HL-60 (cell line): Measurements from ENCODE around the gene GCLC.
"Not testable (repeated sequence)": the region's sequence is repeated elsewhere in the genome, so short reads cannot be mapped to it uniquely, and the experiment has no call there.

Source experiments
- DNase-seq, 2 experiments: peaks; one replicate each; pipeline ENCODE4 v3.0.0-alpha.2; 2010 to 2020; ENCODE audit warnings: low read depth in 1 of 2, low spot score in 1 of 2
- H3K27ac ChIP-seq: fragments of 250-450 bp; sonication (Bioruptor Pico); replicated peaks from 2 replicates; pipeline ENCODE4 v1.5.1; 2020; ENCODE audit warnings: mild to moderate bottlenecking, moderate library complexity
- H3K27me3 ChIP-seq: fragments of 250-450 bp; sonication (Bioruptor Pico); 2 replicates; pipeline ENCODE4 v1.5.1; 2021; ENCODE audit warnings: mild to moderate bottlenecking, moderate library complexity; ENCODE audit not compliant: insufficient read depth, poor library complexity, severe bottlenecking
- H3K4me3 ChIP-seq: replicated peaks from 2 replicates; pipeline ENCODE4 v1.5.1; 2011; ENCODE audit warnings: mild to moderate bottlenecking, control low read depth, low read length; ENCODE audit not compliant: insufficient read depth
- GABPA ChIP-seq: IDR thresholded peaks from 2 replicates; pipeline ENCODE4 v1.6.1; 2012; ENCODE audit warnings: low read depth
- POLR2AphosphoS5 ChIP-seq: IDR thresholded peaks from 2 replicates; pipeline ENCODE4 v1.6.1; 2012; ENCODE audit warnings: low read depth
- SPI1 ChIP-seq: IDR thresholded peaks from 2 replicates; pipeline ENCODE4 v1.6.1; 2012; ENCODE audit warnings: low read depth, mild to moderate bottlenecking, borderline replicate concordance
- TF ChIP-seq, protein P1 (sequence below): IDR thresholded peaks from 2 replicates; pipeline ENCODE4 v1.6.1; 2012; ENCODE audit warnings: low read depth; ENCODE audit not compliant: insufficient replicate concordance
- TF ChIP-seq, protein P2 (sequence below): IDR thresholded peaks from one replicate; pipeline ENCODE4 v1.5.1; 2011; ENCODE audit warnings: low read length, control low read depth, inconsistent platforms; ENCODE audit not compliant: insufficient read depth

GCLC gene

DNA sequence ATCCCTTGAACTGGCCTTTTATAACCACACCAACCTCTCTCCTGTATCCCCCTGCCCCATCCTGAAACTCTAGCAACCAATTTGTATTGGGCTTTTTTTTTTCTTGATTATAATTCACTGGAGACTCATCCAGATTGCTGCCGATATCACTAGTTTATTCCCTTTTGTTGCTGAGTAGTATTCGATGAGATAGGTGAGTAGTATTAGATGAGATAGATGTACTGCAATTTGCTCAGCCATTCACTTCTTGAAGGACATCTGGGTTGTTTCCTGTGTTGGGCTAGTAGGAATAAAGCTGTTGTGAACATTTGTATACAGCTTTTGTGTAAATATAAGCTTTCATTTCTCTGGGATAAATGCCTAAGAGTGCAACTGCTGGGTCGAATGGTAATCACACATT, 58.2 kb downstream of the GCLC start:
- Histone ChIP-seq H3K27me3 (peaks cover 6% of the 10 kb centered on the region), H3K27ac (no peak overlapping the region), H3K4me3 (no peak overlapping the region)
- no peak for DNase-seq
- TF ChIP-seq POLR2AphosphoS5 (no peak), GABPA (no peak)
- TF ChIP-seq, protein P1, sequence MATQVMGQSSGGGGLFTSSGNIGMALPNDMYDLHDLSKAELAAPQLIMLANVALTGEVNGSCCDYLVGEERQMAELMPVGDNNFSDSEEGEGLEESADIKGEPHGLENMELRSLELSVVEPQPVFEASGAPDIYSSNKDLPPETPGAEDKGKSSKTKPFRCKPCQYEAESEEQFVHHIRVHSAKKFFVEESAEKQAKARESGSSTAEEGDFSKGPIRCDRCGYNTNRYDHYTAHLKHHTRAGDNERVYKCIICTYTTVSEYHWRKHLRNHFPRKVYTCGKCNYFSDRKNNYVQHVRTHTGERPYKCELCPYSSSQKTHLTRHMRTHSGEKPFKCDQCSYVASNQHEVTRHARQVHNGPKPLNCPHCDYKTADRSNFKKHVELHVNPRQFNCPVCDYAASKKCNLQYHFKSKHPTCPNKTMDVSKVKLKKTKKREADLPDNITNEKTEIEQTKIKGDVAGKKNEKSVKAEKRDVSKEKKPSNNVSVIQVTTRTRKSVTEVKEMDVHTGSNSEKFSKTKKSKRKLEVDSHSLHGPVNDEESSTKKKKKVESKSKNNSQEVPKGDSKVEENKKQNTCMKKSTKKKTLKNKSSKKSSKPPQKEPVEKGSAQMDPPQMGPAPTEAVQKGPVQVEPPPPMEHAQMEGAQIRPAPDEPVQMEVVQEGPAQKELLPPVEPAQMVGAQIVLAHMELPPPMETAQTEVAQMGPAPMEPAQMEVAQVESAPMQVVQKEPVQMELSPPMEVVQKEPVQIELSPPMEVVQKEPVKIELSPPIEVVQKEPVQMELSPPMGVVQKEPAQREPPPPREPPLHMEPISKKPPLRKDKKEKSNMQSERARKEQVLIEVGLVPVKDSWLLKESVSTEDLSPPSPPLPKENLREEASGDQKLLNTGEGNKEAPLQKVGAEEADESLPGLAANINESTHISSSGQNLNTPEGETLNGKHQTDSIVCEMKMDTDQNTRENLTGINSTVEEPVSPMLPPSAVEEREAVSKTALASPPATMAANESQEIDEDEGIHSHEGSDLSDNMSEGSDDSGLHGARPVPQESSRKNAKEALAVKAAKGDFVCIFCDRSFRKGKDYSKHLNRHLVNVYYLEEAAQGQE = no peak

GRCh38 chr6:53484476-53485280, 60.2 kb downstream of the GCLC start:
- TF ChIP-seq, protein P2, sequence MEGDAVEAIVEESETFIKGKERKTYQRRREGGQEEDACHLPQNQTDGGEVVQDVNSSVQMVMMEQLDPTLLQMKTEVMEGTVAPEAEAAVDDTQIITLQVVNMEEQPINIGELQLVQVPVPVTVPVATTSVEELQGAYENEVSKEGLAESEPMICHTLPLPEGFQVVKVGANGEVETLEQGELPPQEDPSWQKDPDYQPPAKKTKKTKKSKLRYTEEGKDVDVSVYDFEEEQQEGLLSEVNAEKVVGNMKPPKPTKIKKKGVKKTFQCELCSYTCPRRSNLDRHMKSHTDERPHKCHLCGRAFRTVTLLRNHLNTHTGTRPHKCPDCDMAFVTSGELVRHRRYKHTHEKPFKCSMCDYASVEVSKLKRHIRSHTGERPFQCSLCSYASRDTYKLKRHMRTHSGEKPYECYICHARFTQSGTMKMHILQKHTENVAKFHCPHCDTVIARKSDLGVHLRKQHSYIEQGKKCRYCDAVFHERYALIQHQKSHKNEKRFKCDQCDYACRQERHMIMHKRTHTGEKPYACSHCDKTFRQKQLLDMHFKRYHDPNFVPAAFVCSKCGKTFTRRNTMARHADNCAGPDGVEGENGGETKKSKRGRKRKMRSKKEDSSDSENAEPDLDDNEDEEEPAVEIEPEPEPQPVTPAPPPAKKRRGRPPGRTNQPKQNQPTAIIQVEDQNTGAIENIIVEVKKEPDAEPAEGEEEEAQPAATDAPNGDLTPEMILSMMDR = peak; percentile 89
- TF ChIP-seq SPI1 = no peak
- peak in 1 of 2 experiments; percentile 57 for DNase-seq
- Histone ChIP-seq H3K27ac (no peak overlapping the region), H3K4me3 (no peak overlapping the region), H3K27me3 (peaks cover 6% of the 10 kb centered on the region)

DNA sequence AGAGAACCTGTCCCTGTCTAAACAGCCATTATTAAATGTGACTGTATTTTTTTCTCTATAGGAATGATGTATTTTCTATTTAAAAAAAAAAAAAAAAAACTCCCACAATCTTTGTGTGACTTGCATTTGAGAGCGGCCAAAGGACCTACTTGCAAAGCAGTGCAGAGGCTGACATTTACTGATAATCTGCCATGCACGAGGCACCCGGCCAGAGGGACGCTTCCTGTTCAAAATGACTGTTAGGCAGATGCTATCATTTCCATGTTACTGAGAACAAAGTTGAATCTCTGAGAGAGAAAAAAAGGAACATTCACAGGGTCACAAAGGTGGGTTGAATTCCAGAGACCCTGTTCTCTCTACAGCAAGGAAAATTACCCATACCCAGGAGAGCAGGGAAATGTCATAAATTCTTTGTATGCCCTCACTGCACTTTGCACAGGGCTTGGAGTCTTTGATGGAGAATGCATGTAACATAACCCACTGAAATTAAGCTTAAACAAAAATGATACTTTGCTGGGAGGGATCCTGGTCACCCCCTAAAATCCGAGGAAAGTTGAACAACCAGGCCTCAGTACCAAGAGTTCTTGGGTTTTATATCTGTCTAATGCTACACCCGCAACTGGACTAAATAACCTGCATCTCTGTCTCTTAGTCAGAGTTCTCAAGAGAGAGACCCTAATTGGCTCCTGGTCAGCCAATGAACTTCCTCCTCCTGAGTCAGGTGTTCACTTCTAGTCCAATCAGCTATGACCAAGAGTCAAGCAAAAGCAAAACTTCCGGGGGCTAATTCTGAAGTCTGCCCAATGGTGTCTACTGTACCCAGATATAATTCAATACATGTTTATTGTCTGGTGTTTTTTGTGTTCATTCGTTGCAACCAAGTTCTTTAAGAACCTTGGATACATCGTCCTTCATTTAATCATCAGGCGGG, 61.2 kb downstream of the GCLC start:
- no peak overlapping the region for H3K4me3 ChIP-seq
- peak in 1 of 2 experiments; percentile 14 for DNase-seq
- TF ChIP-seq GABPA = no peak
- TF ChIP-seq POLR2AphosphoS5 = no peak
- no peak for TF ChIP-seq SPI1
- TF ChIP-seq, protein P1 = no peak
- TF ChIP-seq, protein P2 = no peak

GRCh38 chr6:53481323-53481722, 63.6 kb downstream of the GCLC start:
- DNase-seq = no peak
- TF ChIP-seq, protein P1 = no peak
- TF ChIP-seq GABPA = no peak
- TF ChIP-seq SPI1 = no peak
- Histone ChIP-seq H3K27ac (no peak overlapping the region), H3K4me3 (no peak overlapping the region), H3K27me3 (peaks cover 3% of the 10 kb centered on the region)

More for the DNA sequence above, 61.2 kb downstream of the GCLC start:
- Histone ChIP-seq H3K27ac (no peak overlapping the region), H3K27me3 (peaks cover 6% of the 10 kb centered on the region)

- not testable (repeated sequence) for H3K4me3 ChIP-seq, H3K27me3 ChIP-seq
Observed at GRCh38 chr6:53480774-53481173, 64.1 kb downstream of the GCLC start.

More at GRCh38 chr6:53480774-53481173, 64.1 kb downstream of the GCLC start:
- not testable (repeated sequence) for H3K27ac ChIP-seq, DNase-seq
